K562 (cell line): ENCODE measurements around the gene RASIP1.
"Not testable (repeated sequence)": the region's sequence is repeated elsewhere in the genome, so short reads cannot be mapped to it uniquely, and the experiment has no call there.

Experiments used
- HCFC1 ChIP-seq: IDR thresholded peaks from 2 replicates; pipeline ENCODE4 v1.6.1; 2012; ENCODE audit warnings: low read depth, low read length, improper control_type of control experiment
- MAX ChIP-seq: sonication (generic); formaldehyde crosslinking; IDR thresholded peaks from 2 replicates; pipeline ENCODE4 v1.9.0; 2022; ENCODE audit warnings: mild to moderate bottlenecking, missing genetic modification reagents
- NCOA1 ChIP-seq: fragments of 450-650 bp; IDR thresholded peaks from 2 replicates; pipeline ENCODE4 v1.6.1; 2016; ENCODE audit warnings: low read depth
- NR2C2 ChIP-seq, 2 experiments: fragments of 200-800 bp in 1 of 2; sonication (Bioruptor generic) in 1 of 2; sonication (generic) in 1 of 2; formaldehyde crosslinking in 1 of 2; IDR thresholded peaks; 2 replicates each; pipeline versions ENCODE4 v1.6.1 to v1.8.0; 2016 to 2022; ENCODE audit warnings: mild to moderate bottlenecking in 1 of 2, missing compliant biosample characterization in 1 of 2, missing genetic modification characterization in 1 of 2, missing genetic modification reagents in 1 of 2
- POLR2A ChIP-seq: fragments of 450-650 bp; conservative IDR thresholded peaks from 2 replicates; pipeline ENCODE4 v1.6.1; 2016
- SIN3A ChIP-seq, 2 experiments: fragments of 150-350 bp in 1 of 2; IDR thresholded peaks; 2 replicates each; pipeline ENCODE4 v1.6.1; 2011 to 2016; ENCODE audit warnings: borderline replicate concordance in 2 of 2, low read depth in 2 of 2, low read length in 2 of 2, mild to moderate bottlenecking in 2 of 2, moderate library complexity in 2 of 2; ENCODE audit not compliant: control insufficient read depth in 1 of 2
- TF ChIP-seq, protein P1 (sequence below), 3 experiments: IDR thresholded peaks in 2 of 3; conservative IDR thresholded peaks in 1 of 3; 2 replicates each; pipeline ENCODE4 v1.5.1; 2011 to 2012; ENCODE audit warnings: low read length in 3 of 3, mild to moderate bottlenecking in 3 of 3, control low read depth in 2 of 3, improper control_type of control experiment in 1 of 3, inconsistent platforms in 1 of 3, low read depth in 1 of 3, mixed read lengths in 1 of 3, moderate library complexity in 1 of 3; ENCODE audit not compliant: insufficient read depth in 2 of 3
- TF ChIP-seq, protein P2 (sequence below): sonication (generic); formaldehyde crosslinking; IDR thresholded peaks from 2 replicates; pipeline ENCODE4 v1.8.1; 2023; ENCODE audit warnings: mild to moderate bottlenecking, missing genetic modification reagents, moderate library complexity

DNA sequence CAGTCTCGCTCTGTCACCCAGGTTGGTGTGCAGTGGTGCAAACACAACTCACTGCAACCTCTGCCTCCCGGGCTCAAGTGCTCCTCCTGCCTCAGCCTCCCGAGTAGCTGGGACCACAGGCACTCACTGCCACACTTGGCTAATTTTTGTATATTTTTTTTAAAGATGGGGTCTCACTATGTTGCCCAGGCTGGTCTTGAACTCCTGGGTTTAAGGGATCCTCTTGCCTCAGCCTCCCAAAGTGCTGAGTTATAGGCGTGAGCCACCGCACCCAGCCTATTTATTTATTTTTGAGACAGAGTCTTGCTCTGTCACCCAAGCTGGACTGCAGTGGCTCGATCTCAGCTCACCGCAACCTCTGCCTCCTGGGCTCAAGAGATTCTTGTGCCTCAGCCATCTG, 53.8 kb downstream of the RASIP1 start:
- TF ChIP-seq SIN3A (IDR thresholded peaks at IDR 0.05; ENCODE audit: borderline replicate concordance in 2 of 2, control insufficient read depth in 1 of 2, low read depth in 2 of 2, low read length in 2 of 2); NR2C2 (CRISPR knock-in tag; IDR thresholded peaks at IDR 0.05); NR2C2 (tag; IDR thresholded peaks at IDR 0.05); HCFC1; POLR2A; NCOA1; MAX (CRISPR knock-in tag): not testable (repeated sequence)
- TF ChIP-seq, protein P1, sequence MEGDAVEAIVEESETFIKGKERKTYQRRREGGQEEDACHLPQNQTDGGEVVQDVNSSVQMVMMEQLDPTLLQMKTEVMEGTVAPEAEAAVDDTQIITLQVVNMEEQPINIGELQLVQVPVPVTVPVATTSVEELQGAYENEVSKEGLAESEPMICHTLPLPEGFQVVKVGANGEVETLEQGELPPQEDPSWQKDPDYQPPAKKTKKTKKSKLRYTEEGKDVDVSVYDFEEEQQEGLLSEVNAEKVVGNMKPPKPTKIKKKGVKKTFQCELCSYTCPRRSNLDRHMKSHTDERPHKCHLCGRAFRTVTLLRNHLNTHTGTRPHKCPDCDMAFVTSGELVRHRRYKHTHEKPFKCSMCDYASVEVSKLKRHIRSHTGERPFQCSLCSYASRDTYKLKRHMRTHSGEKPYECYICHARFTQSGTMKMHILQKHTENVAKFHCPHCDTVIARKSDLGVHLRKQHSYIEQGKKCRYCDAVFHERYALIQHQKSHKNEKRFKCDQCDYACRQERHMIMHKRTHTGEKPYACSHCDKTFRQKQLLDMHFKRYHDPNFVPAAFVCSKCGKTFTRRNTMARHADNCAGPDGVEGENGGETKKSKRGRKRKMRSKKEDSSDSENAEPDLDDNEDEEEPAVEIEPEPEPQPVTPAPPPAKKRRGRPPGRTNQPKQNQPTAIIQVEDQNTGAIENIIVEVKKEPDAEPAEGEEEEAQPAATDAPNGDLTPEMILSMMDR (IDR thresholded peaks at IDR 0.05 in 2 of 3, conservative IDR thresholded peaks at IDR 0.05 in 1 of 3; ENCODE audit: insufficient read depth in 2 of 3, low read depth in 1 of 3, low read length in 3 of 3), result not testable (repeated sequence)
- TF ChIP-seq, protein P2, sequence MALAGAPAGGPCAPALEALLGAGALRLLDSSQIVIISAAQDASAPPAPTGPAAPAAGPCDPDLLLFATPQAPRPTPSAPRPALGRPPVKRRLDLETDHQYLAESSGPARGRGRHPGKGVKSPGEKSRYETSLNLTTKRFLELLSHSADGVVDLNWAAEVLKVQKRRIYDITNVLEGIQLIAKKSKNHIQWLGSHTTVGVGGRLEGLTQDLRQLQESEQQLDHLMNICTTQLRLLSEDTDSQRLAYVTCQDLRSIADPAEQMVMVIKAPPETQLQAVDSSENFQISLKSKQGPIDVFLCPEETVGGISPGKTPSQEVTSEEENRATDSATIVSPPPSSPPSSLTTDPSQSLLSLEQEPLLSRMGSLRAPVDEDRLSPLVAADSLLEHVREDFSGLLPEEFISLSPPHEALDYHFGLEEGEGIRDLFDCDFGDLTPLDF, result not testable (repeated sequence)
